ENCODE measurements around the gene PM20D2.

PM20D2 gene

DNA sequence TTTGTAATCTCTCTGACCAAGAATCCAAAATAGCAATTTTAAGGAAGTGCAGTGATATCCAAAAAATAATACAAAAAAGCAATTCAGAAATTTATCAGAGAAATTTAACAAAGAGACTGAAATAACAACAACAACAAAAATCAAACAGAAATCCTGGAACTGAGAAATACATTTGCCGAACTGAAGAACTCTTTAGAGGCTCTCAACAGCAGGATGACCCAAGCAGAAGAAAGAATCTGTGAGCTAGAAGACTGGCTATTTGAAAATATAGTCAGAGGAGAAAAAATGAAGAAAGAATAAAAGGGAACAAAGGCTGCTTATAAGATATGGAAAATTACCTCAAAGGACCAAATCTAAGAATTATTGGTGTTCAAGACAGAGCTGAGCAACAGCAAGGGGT lies 48.7 kb downstream of the PM20D2 start:
- no peak overlapping the region for H3K9ac ChIP-seq (ENCODE audit: low read length)
- TF ChIP-seq, protein P1, sequence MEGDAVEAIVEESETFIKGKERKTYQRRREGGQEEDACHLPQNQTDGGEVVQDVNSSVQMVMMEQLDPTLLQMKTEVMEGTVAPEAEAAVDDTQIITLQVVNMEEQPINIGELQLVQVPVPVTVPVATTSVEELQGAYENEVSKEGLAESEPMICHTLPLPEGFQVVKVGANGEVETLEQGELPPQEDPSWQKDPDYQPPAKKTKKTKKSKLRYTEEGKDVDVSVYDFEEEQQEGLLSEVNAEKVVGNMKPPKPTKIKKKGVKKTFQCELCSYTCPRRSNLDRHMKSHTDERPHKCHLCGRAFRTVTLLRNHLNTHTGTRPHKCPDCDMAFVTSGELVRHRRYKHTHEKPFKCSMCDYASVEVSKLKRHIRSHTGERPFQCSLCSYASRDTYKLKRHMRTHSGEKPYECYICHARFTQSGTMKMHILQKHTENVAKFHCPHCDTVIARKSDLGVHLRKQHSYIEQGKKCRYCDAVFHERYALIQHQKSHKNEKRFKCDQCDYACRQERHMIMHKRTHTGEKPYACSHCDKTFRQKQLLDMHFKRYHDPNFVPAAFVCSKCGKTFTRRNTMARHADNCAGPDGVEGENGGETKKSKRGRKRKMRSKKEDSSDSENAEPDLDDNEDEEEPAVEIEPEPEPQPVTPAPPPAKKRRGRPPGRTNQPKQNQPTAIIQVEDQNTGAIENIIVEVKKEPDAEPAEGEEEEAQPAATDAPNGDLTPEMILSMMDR (IDR thresholded peaks at IDR 0.05; ENCODE audit: low read depth, low read length) = no peak
- no peak for TF ChIP-seq EZH2phosphoT487 (IDR thresholded peaks at IDR 0.05; ENCODE audit: low read depth)
- no peaks in the 10 kb centered on the region for H4K20me1 ChIP-seq (ENCODE audit: insufficient read depth, low read length)
- no peaks in the 10 kb centered on the region for H3K79me2 ChIP-seq (ENCODE audit: low read length)
- no peaks in the 10 kb centered on the region for H3K36me3 ChIP-seq (replicated peaks; ENCODE audit: low read depth, low read length)
- no peak overlapping the region for H3K27ac ChIP-seq (ENCODE audit: low read length)
- H3K4me2 ChIP-seq (ENCODE audit: low read length) = no peak overlapping the region
- no peaks in the 10 kb centered on the region for H3K9me3 ChIP-seq (ENCODE audit: insufficient read depth, low read length)
- no peak overlapping the region for H2AFZ ChIP-seq (ENCODE audit: low read depth, low read length)
- H3K4me3 ChIP-seq (ENCODE audit: low read length) = no peak overlapping the region
- no peaks in the 10 kb centered on the region for H3K27me3 ChIP-seq (ENCODE audit: low read depth, low read length)
- no peaks in the 10 kb centered on the region for H3K4me1 ChIP-seq (ENCODE audit: low read length)

DNA sequence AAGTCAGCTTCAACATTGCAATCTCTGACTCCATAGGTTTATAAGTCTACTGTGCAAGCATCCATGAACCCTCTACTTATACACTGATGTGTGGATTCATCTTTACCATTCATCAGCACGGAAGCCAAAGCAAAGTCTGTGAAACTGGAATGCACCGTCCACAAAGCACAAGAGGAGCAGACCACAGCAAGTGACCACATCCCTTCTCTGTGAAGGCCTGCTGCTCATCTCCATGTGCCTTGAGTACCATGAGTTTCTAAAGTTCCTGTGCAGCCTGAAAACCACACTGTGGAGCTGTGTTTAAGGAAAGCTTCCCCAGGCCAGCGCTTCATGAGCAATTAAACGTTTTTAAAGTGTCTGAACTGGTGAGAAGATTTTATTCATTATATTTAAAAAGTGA lies 51.3 kb downstream of the PM20D2 start:
- H3K27ac ChIP-seq (ENCODE audit: low read length) = no peak overlapping the region
- no peak overlapping the region for H3K4me2 ChIP-seq (ENCODE audit: low read length)
- H3K9me3 ChIP-seq (ENCODE audit: insufficient read depth, low read length) = no peaks in the 10 kb centered on the region
- H3K4me1 ChIP-seq (ENCODE audit: low read length) = no peaks in the 10 kb centered on the region
- H2AFZ ChIP-seq (ENCODE audit: low read depth, low read length) = no peak overlapping the region
- no peaks in the 10 kb centered on the region for H4K20me1 ChIP-seq (ENCODE audit: insufficient read depth, low read length)
- no peaks in the 10 kb centered on the region for H3K79me2 ChIP-seq (ENCODE audit: low read length)
- TF ChIP-seq, protein P1 (IDR thresholded peaks at IDR 0.05; ENCODE audit: low read depth, low read length) = no peak
- TF ChIP-seq EZH2phosphoT487 (IDR thresholded peaks at IDR 0.05; ENCODE audit: low read depth) = no peak
- no peaks in the 10 kb centered on the region for H3K27me3 ChIP-seq (ENCODE audit: low read depth, low read length)
- no peaks in the 10 kb centered on the region for H3K36me3 ChIP-seq (replicated peaks; ENCODE audit: low read depth, low read length)
- no peak overlapping the region for H3K9ac ChIP-seq (ENCODE audit: low read length)
- no peak overlapping the region for H3K4me3 ChIP-seq (ENCODE audit: low read length)

DNA sequence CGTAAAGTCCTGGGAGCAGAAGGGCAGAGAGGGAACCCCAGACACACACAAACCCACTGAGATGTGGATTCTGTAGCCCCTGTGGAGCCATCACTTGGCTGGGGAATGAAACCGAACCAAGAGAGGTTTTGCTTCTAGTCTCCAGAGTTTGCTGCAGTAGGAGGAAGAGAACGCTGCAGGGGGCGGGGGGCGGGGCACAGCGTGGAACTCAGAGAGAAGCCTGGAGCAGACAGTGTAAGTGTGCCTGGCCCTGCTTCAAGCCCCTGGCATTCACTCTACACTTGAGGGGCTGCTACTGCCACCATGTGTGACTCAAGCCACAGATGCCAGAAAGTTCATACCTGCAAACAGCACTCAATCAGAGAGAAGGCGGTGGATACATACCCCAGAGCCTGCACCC lies 52.4 kb downstream of the PM20D2 start:
- no peak overlapping the region for H3K4me3 ChIP-seq (ENCODE audit: low read length)
- no peak overlapping the region for H3K4me2 ChIP-seq (ENCODE audit: low read length)
- no peaks in the 10 kb centered on the region for H3K9me3 ChIP-seq (ENCODE audit: insufficient read depth, low read length)

DNA sequence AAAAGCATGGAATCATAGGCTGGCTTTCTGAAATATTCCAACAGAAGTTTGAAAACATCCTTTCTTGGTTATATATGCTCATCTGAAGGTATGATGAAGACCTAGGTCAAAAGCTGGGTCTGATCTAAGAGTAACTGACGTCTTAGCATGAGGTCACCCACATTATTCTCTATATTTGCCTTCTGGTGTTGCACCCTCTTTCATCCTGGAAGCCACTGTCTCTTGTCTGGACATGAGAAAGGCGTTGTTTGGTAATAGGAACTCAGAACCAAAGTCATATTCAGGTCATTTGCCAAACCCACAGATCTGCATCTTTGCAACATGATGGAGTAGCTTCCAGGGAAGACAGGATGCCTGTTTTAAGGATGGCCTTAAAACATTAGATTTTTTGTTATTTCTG lies 53.7 kb downstream of the PM20D2 start:
- H3K27ac ChIP-seq (ENCODE audit: low read length) = no peak overlapping the region
- H3K9me3 ChIP-seq (ENCODE audit: insufficient read depth, low read length) = no peaks in the 10 kb centered on the region
- no peak overlapping the region for H3K9ac ChIP-seq (ENCODE audit: low read length)
- no peaks in the 10 kb centered on the region for H3K79me2 ChIP-seq (ENCODE audit: low read length)
- H3K27me3 ChIP-seq (ENCODE audit: low read depth, low read length) = no peaks in the 10 kb centered on the region
- no peak overlapping the region for H2AFZ ChIP-seq (ENCODE audit: low read depth, low read length)
- no peak overlapping the region for H3K4me2 ChIP-seq (ENCODE audit: low read length)
- no peaks in the 10 kb centered on the region for H4K20me1 ChIP-seq (ENCODE audit: insufficient read depth, low read length)
- no peak overlapping the region for H3K4me3 ChIP-seq (ENCODE audit: low read length)
- no peaks in the 10 kb centered on the region for H3K4me1 ChIP-seq (ENCODE audit: low read length)
- no peaks in the 10 kb centered on the region for H3K36me3 ChIP-seq (replicated peaks; ENCODE audit: low read depth, low read length)
- TF ChIP-seq, protein P1 (IDR thresholded peaks at IDR 0.05; ENCODE audit: low read depth, low read length) = no peak
- TF ChIP-seq EZH2phosphoT487 (IDR thresholded peaks at IDR 0.05; ENCODE audit: low read depth) = no peak

More for the DNA sequence above, 52.4 kb downstream of the PM20D2 start:
- no peak overlapping the region for H3K27ac ChIP-seq (ENCODE audit: low read length)
- no peak overlapping the region for H2AFZ ChIP-seq (ENCODE audit: low read depth, low read length)
- H3K27me3 ChIP-seq (ENCODE audit: low read depth, low read length) = no peaks in the 10 kb centered on the region
- no peak for TF ChIP-seq EZH2phosphoT487 (IDR thresholded peaks at IDR 0.05; ENCODE audit: low read depth)
- TF ChIP-seq, protein P1 (IDR thresholded peaks at IDR 0.05; ENCODE audit: low read depth, low read length) = no peak
- H3K79me2 ChIP-seq (ENCODE audit: low read length) = no peaks in the 10 kb centered on the region
- H4K20me1 ChIP-seq (ENCODE audit: insufficient read depth, low read length) = no peaks in the 10 kb centered on the region
- no peaks in the 10 kb centered on the region for H3K36me3 ChIP-seq (replicated peaks; ENCODE audit: low read depth, low read length)
- no peaks in the 10 kb centered on the region for H3K4me1 ChIP-seq (ENCODE audit: low read length)
- H3K9ac ChIP-seq (ENCODE audit: low read length) = no peak overlapping the region
